K562 (cell line): Measurements from ENCODE around the gene FAM83E. TPM values are rescaled to one million over a fixed set of nuclear protein-coding genes. Genes with fewer than 3 reads are reported as not detected.

Source experiments
- CBX3 ChIP-seq, 2 experiments: IDR thresholded peaks; 1 replicate in 1 of 2; 2 replicates in 1 of 2; pipeline ENCODE4 v1.6.1; 2012; ENCODE audit warnings: inconsistent platforms in 2 of 2, low read length in 2 of 2, borderline replicate concordance in 1 of 2, control low read depth in 1 of 2
- CCNT2 ChIP-seq: IDR thresholded peaks from 2 replicates; pipeline ENCODE4 v1.6.1; 2011; ENCODE audit warnings: borderline replicate concordance, low read depth, mild to moderate bottlenecking, moderate library complexity, mixed read lengths, low read length; ENCODE audit not compliant: insufficient read length; ENCODE audit errors: extremely low read depth
- CEBPZ ChIP-seq: fragments of 150-350 bp; IDR thresholded peaks from 2 replicates; pipeline ENCODE4 v1.6.1; 2014; ENCODE audit warnings: low read depth, mild to moderate bottlenecking, low read length, borderline replicate concordance
- CHD2 ChIP-seq: IDR thresholded peaks from 2 replicates; pipeline ENCODE4 v1.6.1; 2011; ENCODE audit warnings: low read depth, low read length
- ERF ChIP-seq: fragments of 450-650 bp; formaldehyde crosslinking; IDR thresholded peaks from 2 replicates; pipeline ENCODE4 v1.4.0; 2020; ENCODE audit warnings: mild to moderate bottlenecking, mixed read lengths
- GMEB1 ChIP-seq: fragments of 250-450 bp; sonication (Bioruptor Pico); IDR thresholded peaks from 2 replicates; pipeline ENCODE4 v1.4.0; 2020; ENCODE audit warnings: mild to moderate bottlenecking
- HCFC1 ChIP-seq: IDR thresholded peaks from 2 replicates; pipeline ENCODE4 v1.6.1; 2012; ENCODE audit warnings: low read depth, low read length, improper control_type of control experiment
- HDAC8 ChIP-seq: fragments of 450-650 bp; IDR thresholded peaks from 2 replicates; pipeline ENCODE4 v1.6.1; 2016; ENCODE audit warnings: mild to moderate bottlenecking, missing genetic modification characterization, moderate library complexity, missing compliant biosample characterization
- NELFE ChIP-seq: IDR thresholded peaks from 2 replicates; pipeline ENCODE4 v1.6.1; 2011; ENCODE audit warnings: mild to moderate bottlenecking; ENCODE audit not compliant: insufficient read depth, insufficient read length
- PHF20 ChIP-seq: fragments of 450-650 bp; IDR thresholded peaks from 2 replicates; pipeline ENCODE4 v1.6.1; 2018; ENCODE audit not compliant: partially characterized antibody
- POLR2AphosphoS5 ChIP-seq: IDR thresholded peaks from 2 replicates; pipeline ENCODE4 v1.6.1; 2011; ENCODE audit warnings: mild to moderate bottlenecking, low read depth, low read length, moderate library complexity; ENCODE audit not compliant: control insufficient read depth, insufficient read depth
- POLR3G ChIP-seq: IDR thresholded peaks from 2 replicates; pipeline ENCODE4 v1.6.1; 2011; ENCODE audit not compliant: insufficient read length, insufficient replicate concordance; ENCODE audit errors: extremely low read depth
- PTRF ChIP-seq: fragments of 450-650 bp; IDR thresholded peaks from 2 replicates; pipeline ENCODE4 v1.6.1; 2016; ENCODE audit warnings: mild to moderate bottlenecking, missing genetic modification characterization, missing compliant biosample characterization
- TCF7L2 ChIP-seq: fragments of 150-350 bp; IDR thresholded peaks from 2 replicates; pipeline ENCODE4 v1.6.1; 2016; ENCODE audit warnings: low read depth, mild to moderate bottlenecking, low read length, moderate library complexity
- ZBTB12 ChIP-seq: fragments of 250-450 bp; sonication (Bioruptor Pico); IDR thresholded peaks from 2 replicates; pipeline ENCODE4 v1.4.0; 2020
- ZHX1 ChIP-seq: fragments of 150-350 bp; conservative IDR thresholded peaks from 2 replicates; pipeline ENCODE4 v1.6.1; 2014; ENCODE audit warnings: low read length
- ZNF140 ChIP-seq: fragments of 250-450 bp; sonication (Bioruptor Pico); IDR thresholded peaks from 2 replicates; pipeline ENCODE4 v1.8.0; 2021; ENCODE audit warnings: moderate library complexity, mild to moderate bottlenecking, inconsistent platforms
- ZNF212 ChIP-seq: fragments of 450-650 bp; formaldehyde crosslinking; IDR thresholded peaks from 2 replicates; pipeline ENCODE4 v1.4.0; 2020; ENCODE audit warnings: mild to moderate bottlenecking
- ZNF224 ChIP-seq: sonication (generic); formaldehyde crosslinking; IDR thresholded peaks from 2 replicates; pipeline ENCODE4 v1.8.0; 2022; ENCODE audit warnings: mild to moderate bottlenecking, missing genetic modification reagents
- ZNF77 ChIP-seq: fragments of 250-450 bp; sonication (Bioruptor Pico); IDR thresholded peaks from 2 replicates; pipeline ENCODE4 v1.5.0; 2020
- ZNF785 ChIP-seq: fragments of 250-450 bp; sonication (Bioruptor Pico); IDR thresholded peaks from 2 replicates; pipeline ENCODE4 v1.4.0; 2020; ENCODE audit warnings: mild to moderate bottlenecking
- polyA plus RNA-seq, 8 experiments: library from polyadenylated mRNA; depleted of rRNA in 4 of 8; stranded (reverse) in 5 of 8; unstranded in 3 of 8; fragments of >200 nt; fragmentation: Nextera tagmentation in 2 of 8; fragmentation: Illumina TruSeq in 1 of 8; extraction: Ambion mirVana in 2 of 8; extraction: Trizol in 1 of 8; gene quantifications; 2 replicates each; pipeline versions ENCODE4 v1.2.1 to v1.2.3, GENCODE V29; 2011 to 2014; ENCODE audit warnings: inconsistent platforms in 1 of 8, missing spikeins in 1 of 8
- total RNA-seq, 7 experiments: library from RNA; depleted of rRNA in 6 of 7; stranded (reverse); fragments of >200 nt in 6 of 7; fragmentation: Illumina TruSeq in 2 of 7; extraction: Trizol in 2 of 7; gene quantifications; 2 replicates each; pipeline versions ENCODE4 v1.2.1 to v1.2.3, GENCODE V29; 2011 to 2021; ENCODE audit warnings: low replicate concordance in 1 of 7

FAM83E gene
- total and polyA plus RNA-seq, 9 of the 15 experiments (the other 6 are each of a cell fraction or from before 2014, with no cell fraction given), result 0.15 to 0.87 (median 0.29) TPM; not detected in 4

GRCh38 chr19:48624067-48624594, 9.3 kb upstream of the FAM83E start (continued):
- TF ChIP-seq CEBPZ (no peak), CBX3 (IDR thresholded peaks at IDR 0.05; ENCODE audit: borderline replicate concordance in 1 of 2, low read length in 2 of 2) (no peak), ZHX1 (no peak), ERF (no peak), HDAC8 (no peak), HCFC1 (peak; percentile 90), CCNT2 (peak; percentile 68), PTRF (tag) (no peak), NELFE (no peak), ZNF140 (no peak), CHD2 (peak; percentile 91), ZBTB12 (peak; percentile 58), ZNF785 (CRISPR knock-in tag) (no peak), ZNF212 (CRISPR knock-in tag) (no peak), ZNF224 (CRISPR knock-in tag) (no peak), TCF7L2 (no peak), POLR2AphosphoS5 (no peak), ZNF77 (CRISPR knock-in tag) (no peak), POLR3G (no peak), GMEB1 (CRISPR knock-in tag) (peak; percentile 55; the same call in 1 of the 2 replicates), PHF20 (no peak)
